Measurements from ENCODE around the gene ATXN7L3. TPM values are rescaled to one million over a fixed set of nuclear protein-coding genes. Genes with fewer than 3 reads are reported as not detected.
"Not testable (repeated sequence)": the region's sequence is repeated elsewhere in the genome, so short reads cannot be mapped to it uniquely, and the experiment has no call there.

Gene ATXN7L3, protein sequence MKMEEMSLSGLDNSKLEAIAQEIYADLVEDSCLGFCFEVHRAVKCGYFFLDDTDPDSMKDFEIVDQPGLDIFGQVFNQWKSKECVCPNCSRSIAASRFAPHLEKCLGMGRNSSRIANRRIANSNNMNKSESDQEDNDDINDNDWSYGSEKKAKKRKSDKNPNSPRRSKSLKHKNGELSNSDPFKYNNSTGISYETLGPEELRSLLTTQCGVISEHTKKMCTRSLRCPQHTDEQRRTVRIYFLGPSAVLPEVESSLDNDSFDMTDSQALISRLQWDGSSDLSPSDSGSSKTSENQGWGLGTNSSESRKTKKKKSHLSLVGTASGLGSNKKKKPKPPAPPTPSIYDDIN
- total RNA-seq: 10 to 100 TPM; 63.4 to 69.7 TPM

DNA sequence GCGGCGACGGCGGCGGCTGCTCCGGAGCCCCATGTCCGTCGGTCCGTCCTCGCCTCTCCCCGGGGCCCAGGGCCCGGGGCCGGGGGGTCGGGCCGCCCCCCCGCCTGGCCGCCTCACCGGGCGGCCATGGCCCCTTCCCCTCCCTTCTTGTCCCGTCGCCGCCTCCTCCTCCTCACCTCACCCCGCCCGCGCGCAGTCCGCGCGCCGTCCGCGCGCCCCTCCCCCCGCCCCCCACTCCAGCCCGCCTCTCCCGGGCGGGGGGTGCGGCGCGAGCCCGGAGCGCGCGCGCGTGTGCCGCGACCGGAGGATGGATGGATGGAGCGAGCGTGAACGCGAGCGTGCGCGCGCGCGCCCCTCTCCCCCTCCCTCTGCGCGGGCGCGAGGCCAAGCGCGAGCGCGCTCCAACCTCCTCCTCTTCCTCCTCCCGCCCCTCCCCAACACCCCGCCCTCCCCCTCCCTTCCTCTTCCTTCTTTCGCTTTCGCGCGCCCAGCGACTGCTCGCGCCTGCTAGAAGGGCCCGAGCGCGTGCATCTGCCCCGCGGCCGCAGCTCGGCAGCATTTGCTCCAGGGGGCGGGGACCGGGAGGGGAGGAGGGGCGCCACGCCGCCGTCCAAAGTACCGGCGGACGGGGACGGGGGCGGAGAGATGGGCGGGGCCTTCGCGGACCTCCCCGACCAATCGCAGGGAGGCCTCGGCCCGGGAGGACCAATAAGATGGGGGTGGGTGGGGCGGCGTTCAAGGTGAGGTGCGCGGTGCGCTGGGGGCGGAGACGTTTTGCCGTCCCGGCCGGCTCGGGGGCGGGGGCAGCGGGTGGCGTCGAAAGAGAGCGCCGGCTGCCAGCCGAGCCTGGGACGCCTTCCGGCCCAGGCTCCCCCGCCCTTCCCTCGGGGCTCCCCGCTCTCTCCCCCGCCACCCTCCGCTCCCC is at the start of gene ATXN7L3:
Gene ATXN7L3, minus strand, starts transcription at position 332 of the 925 bp plus-strand sequence. CDS start 1,814 bp downstream, outside the sequence.
- peak; percentile 100 for DNase-seq
- ChIA-PET POLR2A (interaction anchor here (0.6 to 3.2 kb wide), 5 partner anchors 10 to 22 kb away, joined by 3 to 22 read pairs (median 5); partner anchors contain the start of genes TMUB2 and UBTF), CTCF (interaction anchor here (0.7 to 6.3 kb wide), 2 partner anchors 11 to 18 kb away, joined by 3 to 54 read pairs; no protein-coding TSS in a partner anchor)
- Mint-ChIP-seq H3K27me3 (no peaks in the 10 kb centered on the region), H3K27ac (peak within 1 kb of the TSS; percentile 92), H3K4me3 (peak within 1 kb of the TSS; percentile 91), H3K9me3 (no peaks in the 10 kb centered on the region), H3K4me1 (ENCODE audit: low read depth) (peaks cover 41% of the 10 kb centered on the region), H3K36me3 (peaks cover 20% of the 10 kb centered on the region)
- intact Hi-C loops (cut with micrococcal nuclease): loop anchor here (1.0 to 10.0 kb wide), 5 partner anchors 10 to 945 kb away; partner anchors contain the start of genes HEXIM1 and TMUB2

DNA sequence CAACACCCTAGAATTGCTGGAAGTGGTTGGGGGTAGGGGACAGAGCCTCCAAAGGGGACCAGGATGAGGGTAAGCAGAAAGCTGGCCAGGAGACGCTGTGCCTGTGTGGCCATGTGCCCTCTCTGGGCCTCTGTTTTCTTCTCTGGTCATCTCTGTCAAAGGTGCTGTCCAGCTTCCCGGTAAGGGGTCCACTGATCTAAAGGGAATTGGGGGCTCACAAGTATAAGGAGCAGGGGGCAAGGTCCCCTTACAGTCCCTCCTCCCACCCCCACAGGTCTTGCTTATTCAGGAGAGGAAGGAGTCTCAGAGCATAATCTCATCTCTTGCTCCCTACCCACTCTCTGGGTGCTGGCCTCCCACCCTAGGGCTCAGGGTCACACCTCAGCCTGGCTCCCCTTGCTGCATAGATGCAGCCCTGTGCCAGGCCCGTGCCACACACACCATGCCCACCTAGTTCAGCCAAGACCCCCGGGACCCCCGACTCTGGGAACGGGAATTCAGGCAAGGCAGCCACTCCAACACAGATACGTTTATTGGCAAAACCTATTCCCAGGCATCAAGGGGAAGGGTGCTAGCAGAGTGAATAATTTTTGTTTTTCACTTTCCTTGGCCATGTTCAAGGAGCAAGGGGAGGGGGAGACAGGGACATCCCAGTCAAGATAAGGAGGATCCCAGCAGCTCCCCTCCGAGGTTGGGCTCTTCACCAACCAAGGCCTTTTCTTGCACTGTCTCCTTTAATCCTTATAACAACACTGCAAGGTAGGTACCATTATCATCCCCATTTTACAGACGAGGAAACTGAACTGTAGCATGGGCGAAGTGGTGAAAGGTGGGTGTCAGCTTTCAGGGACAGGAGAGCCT is 48.4 kb upstream of the ATXN7L3 start:
- CTCF ChIA-PET: interaction anchor here (2.4 kb wide), 1 partner anchor 26 kb away, joined by 6 read pairs; no protein-coding TSS in a partner anchor
- DNase-seq: no peak
- POLR2A ChIA-PET: interaction anchor here (0.8 kb wide), 1 partner anchor 27 kb away, joined by 3 read pairs; no protein-coding TSS in a partner anchor
- H3K36me3 Mint-ChIP-seq: no peaks in the 10 kb centered on the region
- peaks cover 31% of the 10 kb centered on the region for H3K4me1 Mint-ChIP-seq (ENCODE audit: low read depth)
- no peaks in the 10 kb centered on the region for H3K27me3 Mint-ChIP-seq
- intact Hi-C loops (cut with micrococcal nuclease): no loop called here
- no peaks in the 10 kb centered on the region for H3K9me3 Mint-ChIP-seq
- no peak overlapping the region for H3K4me3 Mint-ChIP-seq
- H3K27ac Mint-ChIP-seq: no peak overlapping the region

DNA sequence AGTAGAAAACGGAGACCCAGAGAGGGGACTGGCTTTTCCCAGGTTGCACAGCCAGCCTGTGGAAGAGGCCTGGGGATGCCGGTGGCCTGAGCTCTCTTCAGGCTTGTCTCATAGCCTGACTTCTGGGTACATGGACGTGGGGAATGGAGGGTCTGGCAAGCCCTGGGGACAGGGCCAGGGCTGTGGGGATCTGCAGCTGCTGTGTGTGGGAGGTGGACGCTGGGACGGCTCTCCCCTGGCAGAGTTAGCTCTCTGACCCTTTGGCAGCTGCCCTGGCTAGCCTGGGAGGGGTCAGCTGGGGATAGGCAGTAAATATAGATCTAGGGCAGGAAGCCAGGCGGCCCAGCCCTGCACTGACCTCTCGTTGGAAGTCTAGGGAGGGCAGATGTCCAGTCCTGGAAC is 47.8 kb upstream of the ATXN7L3 start:
- Mint-ChIP-seq H3K9me3 (no peaks in the 10 kb centered on the region), H3K27me3 (no peaks in the 10 kb centered on the region), H3K4me1 (ENCODE audit: low read depth) (peaks cover 31% of the 10 kb centered on the region), H3K4me3 (no peak overlapping the region), H3K36me3 (no peaks in the 10 kb centered on the region), H3K27ac (no peak overlapping the region)
- CTCF ChIA-PET: interaction anchor here (2.4 kb wide), 1 partner anchor 26 kb away, joined by 6 read pairs; no protein-coding TSS in a partner anchor
- intact Hi-C loops (cut with micrococcal nuclease): no loop called here
- DNase-seq: no peak
- POLR2A ChIA-PET: interaction anchor here (0.8 kb wide), 1 partner anchor 26 kb away, joined by 3 read pairs; no protein-coding TSS in a partner anchor

DNA sequence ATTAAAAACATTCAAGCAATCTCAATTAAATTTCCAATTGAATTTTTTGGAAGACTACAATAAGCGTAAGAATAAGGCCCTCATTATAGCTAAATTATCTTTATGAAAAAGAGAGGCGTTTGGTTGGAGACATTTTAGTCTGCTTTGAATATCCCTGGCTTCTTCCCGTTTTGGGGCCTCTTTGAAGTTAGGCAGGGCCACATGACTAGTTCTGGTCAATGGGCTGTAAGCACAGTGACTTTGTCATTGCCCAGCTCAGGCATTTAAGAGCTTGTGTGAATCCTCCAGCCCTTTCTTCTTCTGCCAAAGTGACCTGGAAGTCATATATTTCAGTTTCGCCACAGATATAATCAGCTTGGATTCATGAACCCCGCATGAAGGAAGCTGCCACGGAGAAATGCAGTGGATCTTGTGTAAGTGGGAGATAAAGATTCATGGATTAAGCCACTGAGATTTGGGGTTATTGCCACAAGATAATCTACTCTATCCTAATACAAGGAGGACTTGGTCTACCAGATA is 41.5 kb upstream of the ATXN7L3 start:
- Mint-ChIP-seq H3K4me1 (ENCODE audit: low read depth) (peaks cover 9% of the 10 kb centered on the region), H3K9me3 (no peaks in the 10 kb centered on the region), H3K27me3 (no peaks in the 10 kb centered on the region), H3K4me3 (no peak overlapping the region), H3K27ac (no peak overlapping the region), H3K36me3 (no peaks in the 10 kb centered on the region)
- CTCF ChIA-PET: no interaction called here
- POLR2A ChIA-PET: no interaction called here
- intact Hi-C loops (cut with micrococcal nuclease): no loop called here
- DNase-seq: no peak

DNA sequence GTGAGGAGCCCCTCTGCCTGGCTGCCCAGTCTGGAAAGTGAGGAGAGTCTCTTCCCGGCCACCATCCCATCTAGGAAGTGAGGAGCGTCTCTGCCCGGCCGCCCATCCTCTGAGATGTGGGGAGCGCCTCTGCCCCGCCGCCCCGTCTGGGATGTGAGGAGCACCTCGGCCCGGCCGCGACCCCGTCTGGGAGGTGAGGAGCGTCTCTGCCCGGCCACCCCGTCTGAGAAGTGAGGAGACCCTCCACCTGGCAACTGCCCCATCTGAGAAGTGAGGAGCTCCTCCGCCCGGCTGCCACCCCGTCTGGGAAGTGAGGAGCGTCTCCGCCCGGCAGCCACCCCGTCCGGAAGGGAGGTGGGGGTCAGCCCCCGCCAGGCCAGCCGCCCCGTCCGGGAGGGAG is 38.2 kb upstream of the ATXN7L3 start:
- H3K36me3 Mint-ChIP-seq; H3K4me3 Mint-ChIP-seq; H3K4me1 Mint-ChIP-seq (ENCODE audit: low read depth); intact Hi-C loops (cut with micrococcal nuclease); H3K9me3 Mint-ChIP-seq; H3K27ac Mint-ChIP-seq; POLR2A ChIA-PET; DNase-seq; H3K27me3 Mint-ChIP-seq; CTCF ChIA-PET: not testable (repeated sequence)

DNA sequence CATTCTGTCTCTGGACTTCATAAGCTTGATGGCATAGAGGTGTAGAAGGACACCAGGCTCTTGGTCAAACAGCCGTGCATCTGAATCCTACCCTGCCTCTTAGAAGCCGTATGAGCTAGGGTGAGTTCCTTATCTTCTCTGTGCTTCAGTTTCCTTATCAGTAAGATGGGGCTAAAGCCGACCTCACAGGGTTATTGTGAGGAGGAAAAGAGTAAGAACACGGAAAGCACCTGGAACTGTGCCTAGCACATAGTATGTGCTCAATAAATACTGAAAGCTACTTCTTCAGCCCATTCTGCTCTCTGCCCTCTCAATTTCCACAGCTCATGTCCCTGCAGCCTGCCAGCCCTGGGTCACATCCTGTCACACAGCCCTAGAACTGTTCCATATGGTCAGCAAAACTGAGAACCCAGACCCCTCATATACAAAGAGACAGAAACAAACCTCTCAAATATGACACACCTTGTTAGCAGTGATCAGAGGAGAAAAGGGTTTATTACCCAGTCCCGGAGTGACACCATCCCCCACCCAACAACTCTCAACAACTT is 36.8 kb upstream of the ATXN7L3 start:
- POLR2A ChIA-PET: no interaction called here
- intact Hi-C loops (cut with micrococcal nuclease): no loop called here
- H3K4me1 Mint-ChIP-seq (ENCODE audit: low read depth): peaks cover 6% of the 10 kb centered on the region

DNA sequence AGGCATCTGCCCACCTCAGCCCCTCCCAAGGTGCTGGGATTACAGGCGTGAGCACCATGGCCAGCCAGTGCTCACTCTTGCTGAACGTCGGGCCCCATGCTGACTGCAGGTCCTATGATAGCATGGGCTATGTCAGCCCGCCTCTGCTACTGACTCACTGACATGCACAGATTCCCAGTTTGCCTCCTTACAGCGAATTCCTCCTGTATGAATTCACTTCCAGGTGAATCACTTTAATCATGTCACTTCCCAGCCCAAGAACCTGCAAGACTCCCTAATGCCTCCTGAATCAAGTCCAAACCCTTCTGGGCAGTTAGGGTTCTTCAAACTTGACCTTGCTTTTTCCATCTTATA is 35.9 kb upstream of the ATXN7L3 start:
- H3K4me1 Mint-ChIP-seq (ENCODE audit: low read depth): peaks cover 6% of the 10 kb centered on the region
- intact Hi-C loops (cut with micrococcal nuclease): no loop called here

More for the DNA sequence above, 36.8 kb upstream of the ATXN7L3 start:
- Mint-ChIP-seq H3K9me3 (no peaks in the 10 kb centered on the region), H3K4me3 (no peak overlapping the region), H3K36me3 (no peaks in the 10 kb centered on the region), H3K27ac (no peak overlapping the region), H3K27me3 (peaks cover 1% of the 10 kb centered on the region)
- CTCF ChIA-PET: no interaction called here
- DNase-seq: no peak

DNA sequence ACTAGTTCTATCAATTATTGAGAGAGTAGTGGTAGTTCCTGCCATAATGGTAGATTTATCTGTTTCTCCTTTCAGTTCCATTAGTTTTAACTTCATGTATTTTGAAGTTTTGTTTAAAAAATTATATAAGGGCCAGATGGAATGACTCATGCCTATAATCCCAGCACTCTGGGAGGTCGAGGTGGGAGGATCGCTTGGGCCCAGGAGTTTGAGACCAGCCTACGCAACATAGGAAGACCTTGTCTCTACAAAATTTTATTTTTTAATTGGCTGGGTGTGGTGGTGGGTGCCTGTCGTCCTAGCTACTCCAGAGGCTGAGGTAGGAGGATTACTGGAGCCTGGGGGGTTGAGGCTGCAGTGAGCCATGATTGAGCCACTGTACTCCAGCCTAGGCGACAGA is 33.9 kb upstream of the ATXN7L3 start:
- no peak for DNase-seq
- H3K27ac Mint-ChIP-seq: no peak overlapping the region
- H3K4me3 Mint-ChIP-seq: no peak overlapping the region
- peaks cover 6% of the 10 kb centered on the region for H3K4me1 Mint-ChIP-seq (ENCODE audit: low read depth)
- no peaks in the 10 kb centered on the region for H3K9me3 Mint-ChIP-seq
- POLR2A ChIA-PET: no interaction called here
- intact Hi-C loops (cut with micrococcal nuclease): no loop called here
- peaks cover 1% of the 10 kb centered on the region for H3K27me3 Mint-ChIP-seq
- H3K36me3 Mint-ChIP-seq: no peaks in the 10 kb centered on the region
- CTCF ChIA-PET: no interaction called here

More for the DNA sequence above, 35.9 kb upstream of the ATXN7L3 start:
- Mint-ChIP-seq H3K9me3 (no peaks in the 10 kb centered on the region), H3K27me3 (peaks cover 1% of the 10 kb centered on the region), H3K4me3 (no peak overlapping the region), H3K36me3 (no peaks in the 10 kb centered on the region), H3K27ac (no peak overlapping the region)
- ChIA-PET CTCF (no interaction called here), POLR2A (no interaction called here)
- no peak for DNase-seq

DNA sequence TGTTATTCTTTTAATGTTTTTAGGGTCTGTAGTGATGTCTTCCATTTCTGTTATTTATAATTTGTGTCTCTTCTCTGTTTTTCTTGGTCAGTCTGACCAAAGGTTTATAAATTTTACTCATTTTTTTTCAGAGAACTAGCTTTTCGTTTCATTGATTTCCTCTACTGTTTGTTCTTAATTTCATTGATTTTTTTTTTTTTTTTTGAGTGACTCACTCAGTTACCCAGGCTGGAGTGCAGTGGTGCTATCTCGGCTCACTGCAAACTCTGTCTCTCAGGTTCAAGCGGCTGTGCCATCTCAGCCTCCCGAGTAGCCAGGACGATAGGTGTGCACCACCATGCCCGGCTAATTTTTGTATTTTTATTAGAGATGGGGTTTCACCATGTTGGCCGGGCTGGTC is 32.4 kb upstream of the ATXN7L3 start:
- POLR2A ChIA-PET: no interaction called here

DNA sequence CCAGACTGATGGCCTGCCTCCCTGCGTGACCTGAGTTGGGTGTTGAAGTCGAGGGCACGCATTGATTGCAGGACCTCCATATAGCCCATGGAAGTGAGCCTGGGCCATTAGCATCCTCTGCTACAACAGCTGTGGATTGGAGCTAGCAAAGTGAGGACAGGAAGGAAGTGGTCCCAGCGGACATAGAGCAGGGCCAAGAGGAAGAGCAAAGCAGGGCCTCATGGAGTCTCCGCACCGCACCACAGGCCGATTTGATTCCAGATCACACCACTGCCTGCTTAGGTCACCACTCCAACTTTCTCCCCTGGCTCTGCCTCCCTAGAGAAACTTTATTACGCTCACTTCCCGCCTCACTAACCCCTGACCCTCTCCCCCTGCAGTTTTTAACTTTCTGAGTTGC is 30.5 kb upstream of the ATXN7L3 start:
- no peak overlapping the region for H3K27ac Mint-ChIP-seq
- H3K27me3 Mint-ChIP-seq: peaks cover 1% of the 10 kb centered on the region
- DNase-seq: no peak
- ChIA-PET CTCF (interaction anchor here (1.3 kb wide), 1 partner anchor 20 kb away, joined by 3 read pairs; no protein-coding TSS in a partner anchor), POLR2A (no interaction called here)
- H3K4me1 Mint-ChIP-seq (ENCODE audit: low read depth): peaks cover 4% of the 10 kb centered on the region
- H3K4me3 Mint-ChIP-seq: no peak overlapping the region
- H3K9me3 Mint-ChIP-seq: no peaks in the 10 kb centered on the region
- intact Hi-C loops (cut with micrococcal nuclease): no loop called here
- no peaks in the 10 kb centered on the region for H3K36me3 Mint-ChIP-seq

More for the DNA sequence above, 32.4 kb upstream of the ATXN7L3 start:
- Mint-ChIP-seq H3K27me3 (peaks cover 1% of the 10 kb centered on the region), H3K4me1 (ENCODE audit: low read depth) (peaks cover 6% of the 10 kb centered on the region), H3K27ac (no peak overlapping the region), H3K36me3 (no peaks in the 10 kb centered on the region), H3K4me3 (no peak overlapping the region), H3K9me3 (no peaks in the 10 kb centered on the region)
- intact Hi-C loops (cut with micrococcal nuclease): no loop called here
- DNase-seq: no peak
- CTCF ChIA-PET: interaction anchor here (0.6 kb wide), 1 partner anchor 903 kb away, joined by 3 read pairs; the partner anchor contains the start of gene ACBD4

DNA sequence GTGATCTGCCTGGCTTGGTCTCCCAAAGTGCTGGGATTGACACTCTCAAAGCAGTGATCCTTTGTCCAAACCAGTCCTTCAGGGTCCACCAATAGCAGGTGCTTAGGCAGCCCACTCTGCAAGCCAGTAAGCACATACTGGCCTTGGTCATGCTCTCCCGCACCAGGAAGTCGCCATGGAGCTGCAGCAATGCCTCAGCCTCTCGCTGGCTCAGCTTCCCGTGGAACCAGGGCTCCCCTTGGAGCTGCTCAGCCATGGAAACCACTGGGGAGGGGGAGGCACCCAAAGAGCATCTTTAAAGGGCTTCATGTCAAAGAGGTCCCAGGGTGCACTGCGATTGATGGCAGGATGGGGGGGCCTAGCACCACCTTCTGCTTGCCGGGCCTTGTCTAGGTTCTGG is 29.4 kb upstream of the ATXN7L3 start:
- Mint-ChIP-seq H3K9me3 (no peaks in the 10 kb centered on the region), H3K27ac (no peak overlapping the region), H3K36me3 (no peaks in the 10 kb centered on the region), H3K27me3 (peaks cover 1% of the 10 kb centered on the region), H3K4me3 (no peak overlapping the region), H3K4me1 (ENCODE audit: low read depth) (no peaks in the 10 kb centered on the region)
- intact Hi-C loops (cut with micrococcal nuclease): no loop called here
- CTCF ChIA-PET: interaction anchor here (1.1 kb wide), 1 partner anchor 113 kb away, joined by 3 read pairs; no protein-coding TSS in a partner anchor
- no peak for DNase-seq
- POLR2A ChIA-PET: interaction anchor here (1.2 kb wide), 1 partner anchor 19 kb away, joined by 4 read pairs; no protein-coding TSS in a partner anchor

Data from activated CD4-positive, alpha-beta memory T cell treated with anti-CD3 and anti-CD28 coated beads for 36 hours (primary cell).